Keratinocyte (primary cell): ENCODE data around the gene STK35. TPM values are rescaled to one million over a fixed set of nuclear protein-coding genes. Genes with fewer than 3 reads are reported as not detected.

Experiments
- DNase-seq: peaks from one replicate; pipeline ENCODE4 v3.0.0-alpha.2; 2011; ENCODE audit warnings: low read depth, missing footprints, low spot score
- FAIRE-seq: peaks from 2 replicates; lab custom pipeline; 2011; peaks lifted over from hg19 to GRCh38; lab: Jason Lieb, UNC
- H2AFZ ChIP-seq: 2 replicates; pipeline ENCODE4 v1.6.0; 2012; ENCODE audit warnings: low read length, control low read depth, inconsistent platforms; ENCODE audit not compliant: control insufficient read depth
- H3K27ac ChIP-seq: 2 replicates; pipeline ENCODE4 v1.5.1; 2011; ENCODE audit warnings: low read length; ENCODE audit not compliant: control insufficient read depth, insufficient read depth
- H3K27me3 ChIP-seq: 3 replicates; pipeline ENCODE4 v1.6.0; 2011; ENCODE audit warnings: low read length; ENCODE audit not compliant: control insufficient read depth, insufficient read depth; ENCODE audit errors: extremely low read depth
- H3K36me3 ChIP-seq, 2 experiments: 2 replicates in 1 of 2; 3 replicates in 1 of 2; pipeline ENCODE4 v1.5.1; 2011; ENCODE audit warnings: low read length in 2 of 2, mild to moderate bottlenecking in 1 of 2; ENCODE audit not compliant: control insufficient read depth in 2 of 2, insufficient read depth in 2 of 2; ENCODE audit errors: extremely low read depth in 1 of 2
- H3K4me1 ChIP-seq: 3 replicates; pipeline ENCODE4 v1.5.1; 2011; ENCODE audit warnings: low read length; ENCODE audit not compliant: control insufficient read depth, insufficient read depth; ENCODE audit errors: extremely low read depth
- H3K4me2 ChIP-seq: 3 replicates; pipeline ENCODE4 v1.6.0; 2011; ENCODE audit warnings: low read depth, low read length; ENCODE audit not compliant: control insufficient read depth, insufficient read depth; ENCODE audit errors: extremely low read depth
- H3K4me3 ChIP-seq, 3 experiments: fragments of 200-600 bp in 1 of 3; sonication (generic) in 1 of 3; 2 replicates in 2 of 3; 3 replicates in 1 of 3; pipeline ENCODE4 v1.5.1; 2011 to 2016; ENCODE audit warnings: low read length in 3 of 3, mild to moderate bottlenecking in 3 of 3, control low read depth in 2 of 3, inconsistent platforms in 1 of 3, low read depth in 1 of 3, mixed read lengths in 1 of 3, mixed run types in 1 of 3, moderate library complexity in 1 of 3; ENCODE audit not compliant: control insufficient read depth in 2 of 3, insufficient read depth in 2 of 3; ENCODE audit errors: extremely low read depth in 1 of 3
- H3K79me2 ChIP-seq: 2 replicates; pipeline ENCODE4 v1.6.0; 2012; ENCODE audit warnings: low read length; ENCODE audit not compliant: control insufficient read depth, insufficient read depth
- H3K9ac ChIP-seq: 3 replicates; pipeline ENCODE4 v1.6.0; 2011; ENCODE audit warnings: low read length; ENCODE audit not compliant: control insufficient read depth, insufficient read depth; ENCODE audit errors: extremely low read depth
- H3K9me1 ChIP-seq: 3 replicates; pipeline ENCODE4 v1.6.0; 2011; ENCODE audit warnings: low read length; ENCODE audit not compliant: control insufficient read depth, insufficient read depth; ENCODE audit errors: extremely low read depth
- H3K9me3 ChIP-seq: 2 replicates; pipeline ENCODE4 v1.5.1; 2012; ENCODE audit warnings: low read depth, low read length; ENCODE audit not compliant: control insufficient read depth
- H4K20me1 ChIP-seq: 3 replicates; pipeline ENCODE4 v1.6.0; 2011; ENCODE audit warnings: low read length; ENCODE audit not compliant: control insufficient read depth, insufficient read depth; ENCODE audit errors: extremely low read depth
- CTCF ChIP-seq, 3 experiments: IDR thresholded peaks in 1 of 3; conservative IDR thresholded peaks in 1 of 3; optimal IDR thresholded peaks in 1 of 3; 2 replicates in 2 of 3; 3 replicates in 1 of 3; pipeline versions ENCODE3 to v1.5.1; 2011; ENCODE audit warnings: low read length in 3 of 3, mild to moderate bottlenecking in 3 of 3, moderate library complexity in 2 of 3, control low read depth in 1 of 3, inconsistent platforms in 1 of 3; ENCODE audit not compliant: insufficient read depth in 2 of 3; ENCODE audit errors: extremely low read depth in 1 of 3
- EZH2 ChIP-seq: IDR thresholded peaks from one replicate; pipeline ENCODE4 v1.6.1; 2012; ENCODE audit warnings: inconsistent platforms, mild to moderate bottlenecking, low read length, moderate library complexity
- dilution Hi-C: fragments of 300-500 bp; cut with MboI; formaldehyde crosslinking; loops from one replicate; pipeline ENCODE4 v1.7.0; 2020; ENCODE audit warnings: low sequenced_read_pairs; ENCODE audit not compliant: extremely low pct_ligation_motif_present
- polyA plus RNA-seq, 5 experiments: library from polyadenylated mRNA; depleted of rRNA in 3 of 5; stranded (reverse) in 3 of 5; stranded (forward) in 1 of 5; unstranded in 1 of 5; fragments of >200 nt; gene quantifications; 1 replicate in 1 of 5; 2 replicates in 3 of 5; 3 replicates in 1 of 5; pipeline versions ENCODE4 v1.2.1 to v1.2.3, GENCODE V29; 2011 to 2012; ENCODE audit warnings: missing spikeins in 2 of 5, low read depth in 1 of 5, low replicate concordance in 1 of 5

STK35 gene
- polyA plus RNA-seq, 1 donor (not counting 4 experiments of a cell fraction or from before 2014, with no cell fraction given), result 6.5 TPM

DNA sequence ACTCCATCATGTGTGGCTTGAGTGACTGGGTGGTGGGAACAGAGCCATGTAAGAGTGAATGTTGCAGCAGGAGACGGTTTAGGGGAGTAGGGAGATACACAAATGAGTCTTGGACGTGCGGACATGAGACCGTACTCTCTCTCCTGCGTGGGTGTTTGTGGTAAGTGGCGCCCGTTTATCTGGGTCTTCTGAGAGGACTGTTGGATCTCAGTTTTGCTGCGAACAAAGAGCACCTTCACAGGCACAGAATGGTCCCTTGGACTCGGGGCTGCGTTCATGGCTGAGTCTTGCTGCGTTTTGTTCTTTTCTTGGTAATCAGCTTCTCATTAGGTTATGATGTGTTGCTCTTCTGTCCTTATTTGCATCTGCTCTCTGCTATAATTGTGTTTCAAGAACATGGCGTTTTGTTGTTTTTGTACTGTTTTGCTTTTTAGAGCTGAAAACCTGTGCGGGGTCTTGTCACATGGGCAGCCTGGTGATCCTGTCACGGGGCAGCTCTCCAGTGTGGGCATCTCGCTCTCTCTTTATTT lies 28.5 kb downstream of the STK35 start:
- H3K9me1 ChIP-seq, result peaks cover 12% of the 10 kb centered on the region
- H3K79me2 ChIP-seq, result peaks cover 82% of the 10 kb centered on the region
- H3K27ac ChIP-seq, result no peak overlapping the region
- H2AFZ ChIP-seq, result no peak overlapping the region
- H3K9me3 ChIP-seq, result no peaks in the 10 kb centered on the region
- no peak overlapping the region for H3K4me2 ChIP-seq
- peaks cover 18% of the 10 kb centered on the region for H4K20me1 ChIP-seq
- peaks cover 0 to 5% of the 10 kb centered on the region in 2 experiments for H3K36me3 ChIP-seq
- DNase-seq, result no peak
- H3K4me1 ChIP-seq, result peaks cover 30% of the 10 kb centered on the region
- dilution Hi-C loops, result no loop called here
- H3K27me3 ChIP-seq, result no peaks in the 10 kb centered on the region
- TF ChIP-seq EZH2 (no peak), CTCF (optimal IDR thresholded peaks at IDR 0.05 in 1 of 3, IDR thresholded peaks at IDR 0.05 in 1 of 3, conservative IDR thresholded peaks at IDR 0.05 in 1 of 3; ENCODE audit: extremely low read depth in 1 of 3, insufficient read depth in 2 of 3, low read length in 3 of 3) (no peak)
- H3K9ac ChIP-seq, result no peak overlapping the region
- FAIRE-seq, result no peak
- H3K4me3 ChIP-seq, result no peak overlapping the region

GRCh38 chr20:2130683-2131082 lies 29.1 kb downstream of the STK35 start:
- Histone ChIP-seq H3K4me2 (no peak overlapping the region), H3K79me2 (peaks cover 80% of the 10 kb centered on the region), H3K9ac (no peak overlapping the region), H3K9me1 (peaks cover 12% of the 10 kb centered on the region), H2AFZ (no peak overlapping the region), H3K27me3 (no peaks in the 10 kb centered on the region), H3K36me3 (peaks cover 0 to 5% of the 10 kb centered on the region in 2 experiments), H3K4me1 (peaks cover 30% of the 10 kb centered on the region), H4K20me1 (peaks cover 18% of the 10 kb centered on the region), H3K9me3 (no peaks in the 10 kb centered on the region), H3K27ac (no peak overlapping the region), H3K4me3 (no peak overlapping the region)
- no peak for TF ChIP-seq CTCF (optimal IDR thresholded peaks at IDR 0.05 in 1 of 3, IDR thresholded peaks at IDR 0.05 in 1 of 3, conservative IDR thresholded peaks at IDR 0.05 in 1 of 3; ENCODE audit: extremely low read depth in 1 of 3, insufficient read depth in 2 of 3, low read length in 3 of 3)
- no peak for TF ChIP-seq EZH2
- DNase-seq (no peak), FAIRE-seq (no peak)
- dilution Hi-C loops, result no loop called here
